ENCODE data around the gene POU5F2. TPM values are rescaled to one million over a fixed set of nuclear protein-coding genes. Genes with fewer than 3 reads are reported as not detected.

The POU5F2 gene
- total and polyA plus RNA-seq, 9 of the 15 experiments (the other 6 are each of a cell fraction or from before 2014, with no cell fraction given) = 0.01 to 0.40 (median 0.18) TPM; not detected in 2

DNA sequence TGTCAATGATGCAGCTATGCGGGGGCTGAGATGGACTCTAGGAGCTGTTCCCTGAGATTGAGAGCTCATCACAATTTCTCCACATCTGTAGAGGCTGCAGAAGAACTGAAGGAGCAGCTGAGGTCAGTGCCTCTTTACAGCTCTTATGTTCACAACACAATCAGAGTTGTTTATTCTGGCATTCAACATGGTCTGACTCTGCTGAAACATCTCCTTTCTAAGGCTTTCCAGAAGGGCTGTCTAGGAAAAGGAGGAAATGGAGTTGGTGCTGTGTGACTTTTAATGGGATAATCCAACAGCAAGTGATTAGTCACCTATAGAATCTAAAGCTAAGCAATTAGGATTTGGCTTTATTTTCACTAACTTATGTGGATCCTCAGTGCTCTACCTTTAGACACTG lies 6.0 kb downstream of the POU5F2 start:
- 0% methylated on average over 1 of the region's 1 CpG for WGBS (ENCODE audit: insufficient coverage, low coverage, missing lambda C conversion rate)
- Histone ChIP-seq H3K27me3 (ENCODE audit: control insufficient read depth in 2 of 2, insufficient read depth in 2 of 2, low read length in 2 of 2) (no peaks in the 10 kb centered on the region), H3K27ac (ENCODE audit: extremely low read depth, low read depth, low read length) (no peak overlapping the region), H2AFZ (ENCODE audit: low read depth, low read length) (no peak overlapping the region), H4K20me1 (replicated peaks; ENCODE audit: control insufficient read depth, insufficient read depth, low read length) (no peaks in the 10 kb centered on the region), H3K4me2 (ENCODE audit: insufficient read depth, low read length) (no peak overlapping the region), H3K36me3 (ENCODE audit: control insufficient read depth, insufficient read depth, low read length) (no peaks in the 10 kb centered on the region), H3K9me1 (ENCODE audit: control insufficient read depth, insufficient read depth, low read length) (no peaks in the 10 kb centered on the region), H3K9ac (ENCODE audit: insufficient read depth in 1 of 2, low read depth in 2 of 2, low read length in 2 of 2) (no peak overlapping the region), H3K9me3 (replicated peaks; ENCODE audit: control insufficient read depth, insufficient read depth, low read depth, low read length) (0 out of 2 replicates have a peak, but pooled peaks cover 2% of the 10 kb centered on the region), H3K4me1 (replicated peaks in 1 of 2; ENCODE audit: control insufficient read depth in 2 of 2, insufficient read depth in 2 of 2, low read length in 2 of 2) (no peaks in the 10 kb centered on the region), H3K4me3 (no peak overlapping the region), H3K79me2 (ENCODE audit: control insufficient read depth, insufficient read depth, low read length) (no peaks in the 10 kb centered on the region)
- FAIRE-seq = no peak
- in situ Hi-C loops (cut with MboI) (no loop called here), intact Hi-C loops (cut with micrococcal nuclease) (no loop called here)
- TF ChIP-seq SREBF2 (CRISPR knock-in tag; IDR thresholded peaks at IDR 0.05) = no peak
- TF ChIP-seq NFE2 (IDR thresholded peaks at IDR 0.05; ENCODE audit: low read depth) = no peak
- no peak for TF ChIP-seq NBN (IDR thresholded peaks at IDR 0.05; ENCODE audit: low read depth)
- TF ChIP-seq NR3C1 (CRISPR knock-in tag; IDR thresholded peaks at IDR 0.05) = no peak
- no peak for TF ChIP-seq DNMT1 (IDR thresholded peaks at IDR 0.05)
- TF ChIP-seq KLF1 (tag; IDR thresholded peaks at IDR 0.05) = no peak
- TF ChIP-seq RAD21 (CRISPR knock-in tag; conservative IDR thresholded peaks at IDR 0.05 in 1 of 2, IDR thresholded peaks at IDR 0.05 in 1 of 2) = no peak
- TF ChIP-seq, protein P1, sequence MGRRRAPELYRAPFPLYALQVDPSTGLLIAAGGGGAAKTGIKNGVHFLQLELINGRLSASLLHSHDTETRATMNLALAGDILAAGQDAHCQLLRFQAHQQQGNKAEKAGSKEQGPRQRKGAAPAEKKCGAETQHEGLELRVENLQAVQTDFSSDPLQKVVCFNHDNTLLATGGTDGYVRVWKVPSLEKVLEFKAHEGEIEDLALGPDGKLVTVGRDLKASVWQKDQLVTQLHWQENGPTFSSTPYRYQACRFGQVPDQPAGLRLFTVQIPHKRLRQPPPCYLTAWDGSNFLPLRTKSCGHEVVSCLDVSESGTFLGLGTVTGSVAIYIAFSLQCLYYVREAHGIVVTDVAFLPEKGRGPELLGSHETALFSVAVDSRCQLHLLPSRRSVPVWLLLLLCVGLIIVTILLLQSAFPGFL (CRISPR knock-in tag; IDR thresholded peaks at IDR 0.05) = no peak
- no peak for TF ChIP-seq ZNF444 (CRISPR knock-in tag; IDR thresholded peaks at IDR 0.05)
- no TSS peak for BruUV-seq (replicated peaks)
- ChIA-PET CTCF (ENCODE audit: low intra/inter-chr PET ratio) (no interaction called here), POLR2A (no interaction called here)
- DNase-seq (ENCODE audit: extremely low read depth in 1 of 4, low spot score in 3 of 4) = no peak
- no peak for ATAC-seq

Data from K562 (cell line).